LHCN-M2 (cell line): ENCODE data around the gene TULP4. TPM values are rescaled to one million over a fixed set of nuclear protein-coding genes. Genes with fewer than 3 reads are reported as not detected.

ENCODE experiments used
- DNase-seq: peaks from one replicate; pipeline ENCODE4 v3.0.0-alpha.2; 2012; ENCODE audit warnings: low read depth
- polyA plus RNA-seq: library from polyadenylated mRNA; unstranded; fragments of >200 nt; gene quantifications from one replicate; pipeline ENCODE4 v1.2.1, GENCODE V29; 2012; ENCODE audit warnings: missing spikeins
- total RNA-seq: library from RNA; depleted of rRNA; stranded (reverse); fragments of >200 nt; gene quantifications from 2 replicates; pipeline ENCODE4 v1.2.3, GENCODE V29; 2014; rRNA removed

The TULP4 gene, protein sequence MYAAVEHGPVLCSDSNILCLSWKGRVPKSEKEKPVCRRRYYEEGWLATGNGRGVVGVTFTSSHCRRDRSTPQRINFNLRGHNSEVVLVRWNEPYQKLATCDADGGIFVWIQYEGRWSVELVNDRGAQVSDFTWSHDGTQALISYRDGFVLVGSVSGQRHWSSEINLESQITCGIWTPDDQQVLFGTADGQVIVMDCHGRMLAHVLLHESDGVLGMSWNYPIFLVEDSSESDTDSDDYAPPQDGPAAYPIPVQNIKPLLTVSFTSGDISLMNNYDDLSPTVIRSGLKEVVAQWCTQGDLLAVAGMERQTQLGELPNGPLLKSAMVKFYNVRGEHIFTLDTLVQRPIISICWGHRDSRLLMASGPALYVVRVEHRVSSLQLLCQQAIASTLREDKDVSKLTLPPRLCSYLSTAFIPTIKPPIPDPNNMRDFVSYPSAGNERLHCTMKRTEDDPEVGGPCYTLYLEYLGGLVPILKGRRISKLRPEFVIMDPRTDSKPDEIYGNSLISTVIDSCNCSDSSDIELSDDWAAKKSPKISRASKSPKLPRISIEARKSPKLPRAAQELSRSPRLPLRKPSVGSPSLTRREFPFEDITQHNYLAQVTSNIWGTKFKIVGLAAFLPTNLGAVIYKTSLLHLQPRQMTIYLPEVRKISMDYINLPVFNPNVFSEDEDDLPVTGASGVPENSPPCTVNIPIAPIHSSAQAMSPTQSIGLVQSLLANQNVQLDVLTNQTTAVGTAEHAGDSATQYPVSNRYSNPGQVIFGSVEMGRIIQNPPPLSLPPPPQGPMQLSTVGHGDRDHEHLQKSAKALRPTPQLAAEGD (N-terminal part only)
- total RNA-seq = 79.6 and 95.8 TPM in 2 replicates
- 11.4 TPM for polyA plus RNA-seq

DNA sequence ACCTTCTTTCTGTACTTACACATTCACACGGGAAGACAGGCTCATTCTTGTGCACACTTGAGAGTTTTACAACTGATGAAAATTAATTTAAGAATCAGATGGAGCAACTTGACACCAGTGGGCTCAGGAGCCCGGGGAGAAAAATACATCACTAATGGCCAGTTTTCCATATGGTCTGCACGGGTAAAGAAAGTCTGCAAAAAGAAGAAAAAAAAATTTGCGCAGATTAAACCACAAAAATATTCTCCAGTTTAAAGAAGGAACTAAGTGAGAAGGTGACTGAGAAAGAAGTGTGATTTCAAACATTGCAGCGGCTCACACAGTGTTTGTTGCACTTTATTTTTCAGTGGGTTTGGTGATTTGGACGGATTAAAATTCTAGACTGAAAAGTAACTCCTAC, at the start of gene TULP4:
Gene TULP4 (plus strand): TSS at position 301 of the 400 bp plus-strand sequence. CDS start 1,552 bp downstream, outside the sequence.
- DNase-seq = no peak

DNA sequence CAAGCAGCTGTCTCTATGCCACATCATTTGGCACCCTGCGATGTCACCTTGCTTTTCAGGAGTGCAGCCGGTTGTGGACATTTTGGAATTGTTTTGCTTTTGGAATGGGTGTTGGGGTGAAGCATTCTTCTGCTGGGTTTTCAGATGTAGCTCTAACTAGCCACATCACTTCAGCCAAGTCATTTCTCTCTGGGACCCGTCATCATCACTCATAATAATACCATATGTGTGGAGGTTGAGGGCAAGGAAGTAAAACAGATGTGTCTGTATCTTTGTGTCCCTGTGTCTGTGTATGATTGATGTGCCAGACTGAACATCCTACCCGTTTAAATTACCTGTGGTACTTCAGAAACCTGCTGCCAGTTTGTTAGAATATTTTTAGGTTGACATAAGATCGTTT, 49.5 kb upstream of the TULP4 start:
- DNase-seq = no peak

DNA sequence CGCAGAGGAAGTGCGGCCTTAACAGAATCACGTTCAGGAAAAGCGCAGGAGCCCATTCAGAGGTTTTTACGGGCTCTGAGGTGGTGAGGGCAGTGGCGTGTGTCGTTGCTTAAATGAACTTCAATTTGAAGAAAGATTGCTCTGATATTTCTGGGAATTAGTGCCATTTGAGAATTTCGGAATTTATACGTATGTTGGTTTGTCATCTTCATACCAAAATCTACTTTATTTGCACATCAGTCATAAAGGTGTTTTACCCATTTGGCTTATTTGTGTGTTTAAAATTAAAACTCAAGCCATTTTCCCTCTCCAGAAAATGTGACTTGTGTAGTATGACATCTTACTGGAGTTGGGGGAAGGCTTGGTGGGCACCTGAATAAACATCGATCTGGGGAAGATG, 48.1 kb upstream of the TULP4 start:
- DNase-seq = no peak

DNA sequence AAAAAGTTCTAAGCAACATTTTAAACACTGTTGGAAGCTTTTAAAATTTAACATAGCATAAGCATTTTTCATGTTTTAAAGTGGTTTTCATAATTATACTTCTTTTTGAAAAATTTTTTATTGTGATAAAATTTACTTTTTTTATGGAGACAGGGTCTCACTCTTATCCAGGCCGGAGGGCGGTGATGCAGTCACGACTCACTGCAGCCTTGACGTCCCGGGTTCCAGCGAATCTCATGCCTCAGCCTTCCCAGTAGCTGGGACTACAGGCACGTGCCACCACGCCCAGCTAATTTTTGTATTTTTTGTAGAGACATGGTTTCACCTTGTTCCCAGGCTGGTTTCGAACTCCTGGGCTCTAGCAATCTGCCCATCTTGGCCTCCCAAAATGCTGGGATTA, 46.1 kb upstream of the TULP4 start:
- no peak for DNase-seq

DNA sequence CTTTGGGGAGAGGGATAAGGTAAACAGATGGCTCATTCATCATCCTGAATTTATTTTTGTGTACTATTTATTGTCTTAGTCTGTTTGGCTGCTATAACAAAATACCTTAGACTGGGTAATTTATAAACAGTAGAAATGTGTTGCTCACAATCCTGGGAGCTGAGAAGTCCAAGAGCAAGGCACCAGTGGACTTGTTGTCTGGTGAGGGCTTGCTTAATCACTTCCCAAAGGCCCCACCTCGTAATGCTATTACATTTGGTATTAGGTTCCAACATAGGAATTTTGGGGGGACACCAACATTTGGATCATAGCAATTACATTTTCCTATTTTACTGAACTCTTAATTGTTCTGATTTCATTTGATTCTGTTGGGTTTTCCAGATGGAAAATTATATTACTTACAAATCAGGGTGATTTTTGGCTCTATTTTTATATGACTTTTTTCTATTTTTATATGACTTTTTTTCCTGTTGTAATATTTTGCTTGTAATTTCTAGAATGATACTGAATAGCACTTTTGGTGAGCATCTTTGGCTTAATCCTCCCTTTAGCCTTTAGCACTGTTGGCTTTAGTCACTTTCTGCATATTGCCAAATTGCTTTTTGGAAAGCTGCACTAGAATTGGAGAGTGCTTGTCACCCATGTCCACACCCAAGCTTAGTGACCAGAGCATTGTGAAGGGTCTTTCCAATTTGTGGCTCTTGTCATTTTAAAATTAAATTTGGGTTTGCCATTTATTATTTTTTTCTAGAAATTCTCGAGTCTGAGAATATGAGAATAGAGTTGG, 43.7 kb upstream of the TULP4 start:
- DNase-seq = no peak

DNA sequence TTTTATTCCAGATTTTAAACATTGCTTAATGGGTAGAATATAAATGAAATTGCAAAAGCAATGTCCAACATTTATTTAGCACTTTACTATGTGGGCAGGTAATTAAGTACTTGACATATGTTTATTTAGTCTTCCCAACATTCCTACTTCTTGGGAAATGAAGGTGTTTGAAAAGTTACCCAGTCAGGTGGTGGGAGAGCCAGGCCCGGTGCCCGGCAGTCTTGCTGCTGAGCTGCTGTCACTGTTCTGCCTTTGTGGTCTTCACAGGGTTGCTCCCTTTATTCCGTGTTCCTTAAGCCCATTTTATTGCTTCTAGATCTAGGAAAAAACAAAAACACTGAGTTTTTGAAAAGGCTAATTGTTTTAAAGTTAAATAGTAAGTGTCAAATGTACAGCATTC, 42.6 kb upstream of the TULP4 start:
- DNase-seq = no peak

DNA sequence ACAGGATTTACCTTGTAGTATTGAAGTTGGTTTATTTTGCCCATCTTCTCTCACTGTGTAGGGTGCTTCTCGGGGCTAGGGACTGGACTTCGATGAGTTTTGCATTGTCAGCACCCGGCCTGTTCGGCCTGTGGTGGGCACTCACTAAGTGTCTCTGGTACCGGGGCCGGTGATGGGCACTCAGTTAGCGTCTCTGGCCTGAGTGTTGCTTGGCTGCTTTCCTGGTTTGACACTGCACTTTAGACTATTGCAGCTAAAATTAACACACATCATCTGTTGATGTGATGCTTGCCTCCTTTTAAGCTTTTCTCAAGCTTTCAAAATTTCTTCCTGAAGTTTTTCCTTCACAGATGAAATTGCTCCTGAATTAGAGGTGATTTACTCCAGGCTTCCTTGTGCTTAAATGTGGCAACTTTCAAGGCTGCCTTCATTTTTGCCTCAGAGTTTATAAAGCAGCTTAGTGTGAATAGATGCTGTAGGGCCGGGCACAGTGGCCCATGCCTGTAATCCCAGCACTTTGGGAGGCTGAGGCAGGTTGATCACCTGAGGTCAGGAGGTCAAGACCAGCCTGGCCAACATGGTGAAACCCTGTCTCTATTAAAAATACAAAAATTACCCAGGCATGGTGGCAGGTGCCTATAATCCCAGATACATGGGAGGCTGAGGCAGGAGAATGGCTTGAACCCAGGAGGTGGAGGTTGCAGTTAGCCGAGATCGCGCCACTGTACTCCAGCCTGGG, 41.7 kb upstream of the TULP4 start:
- DNase-seq = no peak

DNA sequence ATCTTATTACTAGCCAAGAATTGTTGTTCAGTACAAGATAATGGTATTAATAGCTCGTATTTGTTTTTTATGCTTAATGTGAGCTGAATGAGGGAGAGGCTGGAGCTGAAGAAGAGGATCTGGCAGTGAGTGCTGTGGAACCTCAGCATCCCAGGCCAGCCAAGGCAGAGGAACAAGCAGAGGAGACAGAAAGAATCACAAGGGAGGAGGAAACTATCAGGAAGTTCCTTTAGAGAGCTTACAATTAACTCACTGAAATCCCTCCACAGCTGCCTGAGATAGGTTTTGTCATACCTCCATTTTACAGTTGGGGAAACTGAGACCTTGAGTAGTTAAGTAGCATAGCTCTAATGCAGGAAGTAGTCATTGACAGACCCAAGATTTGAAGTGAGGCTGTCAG, 39.9 kb upstream of the TULP4 start:
- no peak for DNase-seq

DNA sequence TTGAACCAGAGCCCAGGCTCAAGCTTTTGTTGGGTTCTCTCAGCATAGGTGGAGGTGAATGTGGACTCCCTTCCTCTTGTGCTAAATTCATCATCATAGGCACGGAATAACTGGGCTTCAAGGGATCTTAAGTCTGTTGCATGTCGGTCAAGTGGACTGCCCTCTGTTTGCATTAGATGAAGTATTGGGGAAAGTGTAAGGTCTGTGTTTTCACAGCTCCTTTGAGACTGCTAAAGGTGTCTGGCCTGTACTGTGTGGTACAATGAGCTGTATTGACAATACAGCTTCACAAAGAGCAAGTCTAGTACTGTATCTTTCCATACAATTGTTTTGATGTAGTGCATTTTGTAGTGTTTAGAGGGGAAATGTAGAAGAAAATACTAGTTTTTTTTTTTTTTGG, 34.3 kb upstream of the TULP4 start:
- no peak for DNase-seq

DNA sequence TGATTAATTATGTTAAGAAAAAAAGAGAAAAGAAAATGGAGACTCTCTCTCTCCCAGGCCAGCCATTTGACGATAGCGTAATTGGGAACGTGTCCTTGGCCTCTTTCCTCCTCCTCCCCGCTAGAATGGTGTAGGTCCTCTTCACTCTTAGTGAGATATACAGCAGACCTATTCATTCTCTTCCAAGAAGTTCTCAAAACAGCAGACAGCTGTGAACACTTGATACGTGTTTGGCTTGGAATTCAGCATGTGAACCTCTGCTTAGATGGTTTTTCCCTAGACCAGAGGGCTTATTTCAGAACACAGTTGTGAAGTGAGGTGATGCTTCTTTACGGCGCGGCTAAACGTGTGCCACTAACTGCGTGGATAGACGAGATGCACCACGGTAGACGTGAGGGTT, 32.6 kb upstream of the TULP4 start:
- peak; percentile 44 for DNase-seq

DNA sequence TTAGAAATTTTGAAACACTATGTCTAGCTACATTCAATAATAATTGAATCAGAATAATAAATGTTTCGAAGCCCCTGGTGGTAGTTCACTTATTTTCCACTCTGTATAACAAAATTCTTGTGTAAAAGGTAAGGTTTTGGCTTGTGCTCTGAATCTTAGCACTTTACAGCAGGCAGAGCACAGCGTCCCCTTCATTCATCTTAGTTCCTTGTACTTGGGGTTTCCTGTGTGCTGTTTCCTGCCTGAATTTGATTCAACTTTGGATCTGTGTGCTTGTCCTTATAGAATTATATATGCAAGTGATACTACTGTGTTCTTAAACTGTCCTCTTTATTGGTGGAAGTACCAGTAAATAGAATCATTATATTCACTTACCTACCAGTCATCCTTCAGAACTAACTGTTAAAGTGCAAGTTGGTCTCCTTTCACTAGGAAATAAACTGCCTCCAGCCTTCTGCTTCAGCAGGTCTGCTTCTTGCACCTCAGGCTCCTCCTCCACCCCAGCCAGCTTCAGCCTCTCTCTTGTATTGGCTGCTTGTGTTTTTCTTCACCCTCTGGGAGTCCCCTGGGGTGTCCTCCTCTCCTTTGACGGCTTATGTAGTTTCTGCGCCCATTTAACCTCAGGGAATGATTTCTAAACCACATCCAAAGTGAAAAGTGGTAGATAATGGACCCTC, 28.8 kb upstream of the TULP4 start:
- DNase-seq = no peak

DNA sequence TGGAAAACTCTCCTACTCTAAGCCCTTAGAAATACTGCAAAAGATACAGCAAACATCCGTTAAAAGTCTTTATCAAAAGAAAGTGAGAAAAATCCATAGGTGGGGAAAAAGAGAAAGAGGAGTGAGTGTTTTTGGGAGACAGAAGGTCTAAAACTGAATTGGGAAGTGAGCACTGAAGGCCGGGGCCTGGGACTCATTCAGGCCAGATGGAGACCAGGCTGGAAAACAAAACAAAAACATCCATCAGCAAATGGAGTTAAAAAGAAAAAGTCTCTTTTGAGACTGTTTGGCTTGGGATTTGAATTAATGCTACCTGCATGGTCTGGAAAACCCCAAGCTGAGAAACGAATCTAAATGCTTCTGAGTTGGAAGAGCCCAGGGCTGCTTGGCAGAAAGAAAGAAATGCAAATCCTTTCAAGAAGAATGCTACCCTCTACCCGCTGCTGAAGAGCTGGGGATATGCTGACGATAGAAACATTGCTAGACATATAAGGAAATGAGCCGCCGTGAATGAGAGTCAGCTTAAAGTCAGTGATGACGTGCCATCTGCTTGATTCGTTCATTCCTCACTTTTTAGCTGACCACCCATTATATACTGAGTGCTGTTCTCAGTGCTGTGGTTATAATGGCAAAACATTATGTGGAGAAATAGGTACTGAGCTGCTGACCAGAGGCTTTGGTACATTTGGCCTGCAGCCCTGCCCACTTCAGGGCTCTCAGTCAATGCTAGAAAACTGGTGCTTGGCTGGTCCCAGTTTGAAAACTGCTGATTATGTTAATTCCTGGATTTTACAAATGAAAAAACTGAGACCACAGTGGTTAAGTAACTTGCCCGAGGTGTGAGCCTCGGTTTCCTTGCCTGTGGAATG, 28.0 kb upstream of the TULP4 start:
- peak; percentile 48 for DNase-seq

DNA sequence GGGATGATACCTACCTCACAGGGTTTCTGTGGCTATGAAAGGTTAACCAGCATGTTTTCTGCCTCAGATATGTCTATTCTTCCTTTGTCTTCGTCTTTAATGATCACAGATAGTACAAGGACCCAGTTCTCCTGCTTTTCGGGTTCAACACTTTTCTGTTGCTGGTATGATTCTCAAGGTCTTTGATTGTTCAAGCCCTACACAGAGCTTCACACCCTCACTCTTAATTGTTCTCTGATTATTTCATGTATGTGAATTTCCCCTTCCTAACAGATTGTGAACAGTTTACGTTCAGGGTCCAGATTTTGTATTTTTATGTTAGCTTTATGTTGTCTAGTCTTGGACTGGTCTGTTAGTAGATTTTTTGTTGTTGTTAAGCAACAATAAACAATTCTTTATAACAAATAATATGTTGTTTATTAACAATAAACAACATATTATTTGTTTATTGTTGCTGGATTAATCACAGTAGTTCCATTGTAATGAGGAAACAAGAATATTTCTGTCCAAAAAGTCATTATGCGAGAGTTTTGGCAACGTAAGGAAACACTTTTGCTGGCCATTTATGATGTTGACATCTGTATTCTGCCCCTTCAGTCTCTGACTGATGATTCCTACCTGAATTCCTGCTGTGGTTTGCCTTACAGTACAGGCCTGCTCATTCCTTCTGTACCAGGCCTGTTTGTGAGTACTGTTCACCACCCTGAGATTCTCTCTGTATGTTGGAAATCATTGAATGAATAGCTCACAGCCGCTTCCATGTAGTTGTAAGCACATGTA, 27.2 kb upstream of the TULP4 start:
- DNase-seq = peak; percentile 22

DNA sequence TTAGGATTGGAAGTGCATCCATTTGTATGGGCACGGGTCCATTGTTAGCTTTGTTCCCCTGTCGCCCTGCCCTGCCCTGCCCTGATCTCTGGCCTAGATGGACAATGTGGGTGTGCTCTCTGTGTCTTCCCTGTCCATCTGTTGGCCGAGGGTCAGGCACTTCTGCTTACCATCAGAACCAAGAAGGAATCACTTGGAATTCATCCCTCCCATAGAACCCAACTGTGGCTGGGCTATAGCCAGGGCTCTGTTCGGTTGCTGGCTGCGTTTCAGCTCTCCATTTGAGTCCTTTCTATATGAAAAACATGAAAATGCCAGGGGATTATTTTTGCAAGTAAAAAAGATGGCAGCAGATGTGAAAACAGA, 26.6 kb upstream of the TULP4 start:
- DNase-seq = peak; percentile 21

DNA sequence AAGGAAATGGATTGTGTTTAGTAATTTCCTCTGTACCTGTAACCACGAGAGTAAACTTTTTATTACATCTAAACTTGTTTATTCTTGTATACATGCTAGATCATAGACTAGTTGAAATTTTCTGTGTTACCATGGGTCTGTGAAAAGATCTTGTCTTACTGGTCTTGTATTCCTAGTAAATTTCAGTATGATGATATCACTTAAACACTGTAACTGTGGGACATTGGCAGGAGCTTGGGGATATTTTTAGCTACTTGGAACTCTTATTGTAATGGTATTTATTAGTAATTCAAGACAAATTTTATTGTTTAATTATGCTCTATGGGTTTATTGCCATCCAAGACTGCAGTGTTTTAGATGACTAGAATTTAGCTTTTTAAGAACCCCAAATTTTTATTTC, 25.9 kb upstream of the TULP4 start:
- DNase-seq = peak; percentile 37

DNA sequence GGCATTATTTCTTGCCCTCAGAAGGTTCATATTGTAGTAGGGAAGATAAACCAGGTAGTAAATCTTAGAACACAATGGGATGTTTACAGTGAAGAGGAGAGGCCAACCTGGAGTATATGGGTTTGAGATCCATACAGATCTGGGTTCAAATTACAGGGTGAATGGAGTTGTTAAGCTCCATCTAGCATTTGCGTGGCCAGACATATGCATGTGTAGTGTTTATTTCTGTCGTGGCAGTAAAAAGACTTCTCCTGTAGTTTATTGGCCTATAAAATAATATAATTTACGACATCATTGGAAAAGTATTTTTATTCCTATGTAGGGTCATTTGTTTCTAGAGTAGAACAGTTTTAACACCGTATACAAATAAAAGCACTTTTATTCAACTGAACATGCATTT, 25.2 kb upstream of the TULP4 start:
- DNase-seq = no peak

DNA sequence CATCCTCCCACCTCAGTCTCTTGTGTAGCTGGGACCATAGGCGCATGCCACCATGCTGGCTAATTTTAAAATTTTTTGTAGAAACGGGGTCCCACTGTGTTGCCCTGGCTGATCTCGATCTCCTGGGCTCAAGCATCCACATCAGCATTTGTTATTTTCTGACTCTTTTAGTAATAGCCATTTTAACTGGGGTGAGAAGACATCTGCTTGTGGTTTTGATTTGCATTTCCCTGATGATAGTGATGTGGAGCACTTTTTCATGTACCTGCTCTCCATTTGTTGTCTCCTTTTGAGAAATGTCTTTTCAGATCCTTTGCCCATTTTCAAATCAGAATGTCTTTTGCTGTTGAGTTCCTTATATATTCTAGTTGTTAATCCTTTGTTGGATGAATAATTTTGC, 22.2 kb upstream of the TULP4 start:
- DNase-seq = no peak

DNA sequence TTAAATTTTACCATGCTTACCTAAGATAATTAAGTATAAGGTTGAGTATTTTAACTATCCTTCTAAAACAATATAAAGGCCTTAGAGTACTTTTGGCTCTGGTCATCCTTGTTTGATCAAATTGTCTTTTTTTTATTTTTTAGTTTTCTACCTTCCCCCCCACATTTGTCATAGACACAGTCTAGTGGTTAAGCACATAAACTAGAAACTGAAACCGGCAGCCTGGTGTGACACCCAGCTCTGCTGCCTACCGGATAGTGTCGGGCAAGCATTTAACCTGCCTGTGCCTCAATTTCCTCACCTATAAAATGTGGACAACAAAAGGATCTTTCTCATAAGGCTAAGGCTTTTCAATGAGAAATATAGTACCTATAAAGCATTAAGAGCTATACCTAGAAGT, 21.6 kb upstream of the TULP4 start:
- DNase-seq = no peak

DNA sequence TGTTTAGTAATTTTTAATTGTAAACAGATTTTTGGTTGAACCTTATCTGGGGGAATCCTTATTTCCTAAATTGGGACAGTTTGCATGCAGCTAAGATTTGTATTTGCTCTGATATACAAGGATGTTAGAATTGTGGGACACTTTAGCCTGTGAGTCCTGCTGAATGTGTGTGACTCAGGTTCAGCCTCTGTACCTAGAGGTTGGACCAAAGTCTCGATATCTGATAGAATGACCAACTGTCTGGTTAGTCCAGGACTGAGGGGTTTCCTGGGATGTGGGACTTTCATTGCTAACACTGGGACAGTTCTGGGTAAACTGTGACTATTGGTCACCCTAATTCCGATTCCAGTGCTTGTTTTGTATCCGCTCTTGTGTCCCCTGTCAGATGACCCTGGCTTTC, 20.2 kb upstream of the TULP4 start:
- no peak for DNase-seq
